IMR-90 (cell line): ENCODE data around the gene EVA1A. TPM values are rescaled to one million over a fixed set of nuclear protein-coding genes. Genes with fewer than 3 reads are reported as not detected.

Experiments
- ATAC-seq: fragments of 200-7000 bp; cut with Tn5 transposase; 2 replicates; pipeline ENCODE4 v1.9.1; 2020; ENCODE audit warnings: low read depth, mild to moderate bottlenecking, moderate library complexity
- BruUV-seq: library from RNA; stranded (reverse); fragments of 400-500 nt; replicated peaks from 2 replicates; lab custom pipeline; 2021; lab: Mats Ljungman, UMichigan
- CTCF ChIA-PET: fragments of 300-600 bp; formaldehyde crosslinking; extraction: SDS; loops from one replicate; lab custom pipeline; 2021; ENCODE audit warnings: antibody characterized with exemption; lab: Yijun Ruan, JAX
- POLR2A ChIA-PET: fragments of 300-600 bp; sonication (Branson Sonifier 250); formaldehyde crosslinking; loops from one replicate; lab custom pipeline; 2022; ENCODE audit warnings: antibody characterized with exemption; ENCODE audit not compliant: unreplicated experiment; lab: Charles Lee
- DNase-seq: peaks from one replicate; pipeline ENCODE4 v3.0.0; 2013
- H2AFZ ChIP-seq: replicated peaks from 2 replicates; pipeline ENCODE3; 2013; ENCODE audit warnings: low read length, mild to moderate bottlenecking; ENCODE audit not compliant: poor library complexity
- H2AK5ac ChIP-seq: 2 replicates; pipeline ENCODE4 v1.6.1; 2013; ENCODE audit warnings: low read depth, low read length, inconsistent platforms
- H2AK9ac ChIP-seq: replicated peaks from 2 replicates; pipeline ENCODE3; 2013; ENCODE audit warnings: mild to moderate bottlenecking, low read depth, low read length, moderate library complexity; ENCODE audit not compliant: poor library complexity
- H2BK120ac ChIP-seq: 2 replicates; pipeline ENCODE4 v1.6.1; 2013; ENCODE audit warnings: low read depth, low read length, inconsistent platforms
- H2BK15ac ChIP-seq: 3 replicates; pipeline ENCODE4 v1.6.1; 2013; ENCODE audit warnings: low read depth, low read length, inconsistent platforms
- H2BK20ac ChIP-seq: 2 replicates; pipeline ENCODE4 v1.6.1; 2013; ENCODE audit warnings: low read depth, mild to moderate bottlenecking, inconsistent platforms, low read length, moderate library complexity
- H2BK5ac ChIP-seq: 2 replicates; pipeline ENCODE4 v1.6.1; 2013; ENCODE audit warnings: mild to moderate bottlenecking, low read depth, low read length, inconsistent platforms; ENCODE audit not compliant: poor library complexity, severe bottlenecking
- H3K14ac ChIP-seq: replicated peaks from 2 replicates; pipeline ENCODE4 v1.6.1; 2013; ENCODE audit warnings: low read depth, low read length, inconsistent platforms
- H3K18ac ChIP-seq: 2 replicates; pipeline ENCODE4 v1.6.1; 2013; ENCODE audit warnings: low read depth, low read length, control low read depth
- H3K23ac ChIP-seq: 2 replicates; pipeline ENCODE4 v1.6.1; 2013; ENCODE audit warnings: low read depth, low read length, inconsistent platforms
- H3K27ac ChIP-seq: 2 replicates; pipeline ENCODE4 v1.5.1; 2013; ENCODE audit warnings: mild to moderate bottlenecking, control low read depth, low read length; ENCODE audit not compliant: insufficient read depth
- H3K27me3 ChIP-seq: 2 replicates; pipeline ENCODE4 v1.6.1; 2013; ENCODE audit warnings: low read length; ENCODE audit not compliant: control insufficient read depth, insufficient read depth
- H3K36me3 ChIP-seq: 2 replicates; pipeline ENCODE4 v1.6.1; 2013; ENCODE audit warnings: low read length, mixed read lengths; ENCODE audit not compliant: control insufficient read depth, insufficient read depth
- H3K4ac ChIP-seq: 2 replicates; pipeline ENCODE4 v1.6.1; 2013; ENCODE audit warnings: low read depth, low read length, inconsistent platforms
- H3K4me1 ChIP-seq: 2 replicates; pipeline ENCODE4 v1.6.1; 2013; ENCODE audit warnings: low read length, mixed read lengths; ENCODE audit not compliant: control insufficient read depth, insufficient read depth
- H3K4me2 ChIP-seq: 2 replicates; pipeline ENCODE4 v1.6.1; 2013; ENCODE audit warnings: low read depth, mild to moderate bottlenecking, control low read depth, low read length, moderate library complexity
- H3K4me3 ChIP-seq: 2 replicates; pipeline ENCODE4 v1.5.1; 2013; ENCODE audit warnings: low read depth, mild to moderate bottlenecking, control low read depth, low read length, moderate library complexity; ENCODE audit not compliant: insufficient read depth
- H3K56ac ChIP-seq: 2 replicates; pipeline ENCODE4 v1.6.1; 2013; ENCODE audit warnings: low read length, inconsistent platforms; ENCODE audit not compliant: insufficient read depth; ENCODE audit errors: extremely low read depth
- H3K79me1 ChIP-seq, 2 experiments: 2 replicates each; pipeline ENCODE4 v1.6.1; 2013; ENCODE audit warnings: low read length in 2 of 2, inconsistent platforms in 1 of 2, low read depth in 1 of 2
- H3K9ac ChIP-seq: 2 replicates; pipeline ENCODE4 v1.6.1; 2013; ENCODE audit warnings: low read depth, low read length, control low read depth
- H3K9me1 ChIP-seq: 2 replicates; pipeline ENCODE4 v1.6.1; 2013; ENCODE audit warnings: low read length, inconsistent platforms; ENCODE audit not compliant: insufficient read depth
- H3K9me3 ChIP-seq: 2 replicates; pipeline ENCODE4 v1.6.1; 2013; ENCODE audit warnings: low read length; ENCODE audit not compliant: control insufficient read depth, insufficient read depth
- H4K20me1 ChIP-seq: 2 replicates; pipeline ENCODE4 v1.6.1; 2013; ENCODE audit warnings: low read length, inconsistent platforms; ENCODE audit not compliant: insufficient read depth
- H4K5ac ChIP-seq: 2 replicates; pipeline ENCODE4 v1.6.1; 2013; ENCODE audit warnings: mild to moderate bottlenecking, low read depth, low read length, control low read depth
- H4K8ac ChIP-seq, 2 experiments: 2 replicates each; pipeline ENCODE4 v1.6.1; 2013; ENCODE audit warnings: low read depth in 2 of 2, low read length in 2 of 2, control low read depth in 1 of 2, inconsistent platforms in 1 of 2
- H4K91ac ChIP-seq: 2 replicates; pipeline ENCODE4 v1.6.1; 2013; ENCODE audit warnings: low read depth, low read length, inconsistent platforms; ENCODE audit not compliant: insufficient read depth
- BHLHE40 ChIP-seq: fragments of 150-350 bp; IDR thresholded peaks from 2 replicates; pipeline ENCODE4 v1.6.1; 2016; ENCODE audit warnings: mild to moderate bottlenecking, low read depth, low read length
- CEBPB ChIP-seq: IDR thresholded peaks from 2 replicates; pipeline ENCODE4 v1.6.1; 2012; ENCODE audit warnings: low read depth, low read length, improper control_type of control experiment
- ELK1 ChIP-seq: fragments of 150-350 bp; IDR thresholded peaks from 2 replicates; pipeline ENCODE4 v1.6.1; 2016; ENCODE audit warnings: low read depth, mild to moderate bottlenecking, low read length, moderate library complexity, borderline replicate concordance
- FOS ChIP-seq: fragments of 150-350 bp; IDR thresholded peaks from 2 replicates; pipeline ENCODE4 v1.6.1; 2016; ENCODE audit warnings: low read depth, low read length
- MAFK ChIP-seq: IDR thresholded peaks from 2 replicates; pipeline ENCODE4 v1.6.1; 2012; ENCODE audit warnings: low read depth, low read length, improper control_type of control experiment
- NFE2L2 ChIP-seq: fragments of 150-350 bp; IDR thresholded peaks from 2 replicates; pipeline ENCODE4 v1.6.1; 2016; ENCODE audit warnings: low read depth, mild to moderate bottlenecking, low read length
- POLR2A ChIP-seq: IDR thresholded peaks from 2 replicates; pipeline ENCODE4 v1.6.1; 2012; ENCODE audit warnings: mild to moderate bottlenecking, low read depth, low read length
- WGBS, 2 experiments: methylation state at CpG; one replicate each; pipeline versions ENCODE4 v1.1.5 to v1.1.7; 2013; ENCODE audit warnings: missing lambda C conversion rate in 2 of 2; ENCODE audit not compliant: insufficient read length in 1 of 2; ENCODE audit errors: extremely low coverage in 2 of 2; 5-methylcytosine and 5-hydroxymethylcytosine counted together
- dilution Hi-C: fragments of 300-500 bp; cut with HindIII; formaldehyde crosslinking; loops from one replicate; pipeline ENCODE4 v1.14.3; 2018; ENCODE audit warnings: low sequenced_read_pairs; ENCODE audit not compliant: unreplicated experiment
- in situ Hi-C: fragments of 300-500 bp; cut with MboI; formaldehyde crosslinking; loops from 3 replicates; pipeline ENCODE4 v1.14.3; 2019; ENCODE audit warnings: low sequenced_read_pairs, inconsistent platforms, mixed read lengths
- intact Hi-C: fragments of 100-400 bp; cut with micrococcal nuclease; formaldehyde crosslinking; loops from 2 replicates; pipeline ENCODE4 v1.10.0; 2022
- polyA plus RNA-seq, 3 experiments: library from polyadenylated mRNA; depleted of rRNA; stranded (reverse); fragments of >200 nt; gene quantifications; 2 replicates each; pipeline ENCODE4 v1.2.3, GENCODE V29; 2012; ENCODE audit warnings: low replicate concordance in 1 of 3
- total RNA-seq: library from RNA; depleted of rRNA; stranded (reverse); fragments of >200 nt; gene quantifications from 2 replicates; pipeline ENCODE4 v1.2.3, GENCODE V29; 2012

Gene EVA1A
- total and polyA plus RNA-seq, 2 of the 4 experiments (the other 2 are of a cell fraction), result 54.5 to 93.7 TPM

GRCh38 chr2:75607988-75608683 is 47.4 kb upstream of the EVA1A start:
- no peak for ATAC-seq
- Histone ChIP-seq H2AFZ (no peak overlapping the region), H4K91ac (peak overlapping the region; percentile 87), H4K8ac (peak overlapping the region in 1 of 2 experiments; percentile 89; a peak in 2 of 4 replicates), H4K5ac (no peak overlapping the region), H2BK20ac (peak overlapping the region; percentile 85; the same call in 1 of the 2 replicates), H3K4me2 (no peak overlapping the region), H2AK9ac (no peak overlapping the region), H3K23ac (peak overlapping the region; percentile 33; the same call in 1 of the 2 replicates), H3K56ac (no peak overlapping the region), H3K79me1 (peaks cover 0 to 15% of the 10 kb centered on the region in 2 experiments; a peak in 2 of 4 replicates), H3K36me3 (no peaks in the 10 kb centered on the region), H3K27me3 (peaks cover 24% of the 10 kb centered on the region), H3K9ac (no peak overlapping the region), H3K4me3 (no peak overlapping the region), H3K9me1 (peaks cover 19% of the 10 kb centered on the region), H2AK5ac (peak overlapping the region; percentile 60; the same call in 1 of the 2 replicates), H3K9me3 (no peaks in the 10 kb centered on the region), H4K20me1 (no peaks in the 10 kb centered on the region), H2BK120ac (peak overlapping the region; percentile 95), H3K18ac (no peak overlapping the region), H3K27ac (no peak overlapping the region), H3K14ac (no peak overlapping the region; the same call in 1 of the 2 replicates), H2BK15ac (peak overlapping the region; percentile 73; the same call in 1 of the 3 replicates), H3K4me1 (peaks cover 13% of the 10 kb centered on the region), H3K4ac (peak overlapping the region; percentile 73), H2BK5ac (no peak overlapping the region)
- WGBS, 2 experiments, result no CpG with 5 or more reads among the region's 7 CpGs
- ChIA-PET POLR2A (no interaction called here), CTCF (interaction anchor here (0.7 to 3.5 kb wide), 18 partner anchors 12 to 409 kb away, joined by 3 to 36 read pairs (median 4); partner anchors contain the start of gene TACR1)
- intact Hi-C loops, result loop anchor here (5.0 kb wide), 2 partner anchors 411 to 691 kb away; partner anchors contain the start of gene TACR1
- no TSS peak for BruUV-seq
- dilution Hi-C loops, result no loop called here
- in situ Hi-C loops, result loop anchor here (5.0 to 25.0 kb wide), 5 partner anchors 46 to 921 kb away; partner anchors contain the start of gene EVA1A
- no peak for DNase-seq
- TF ChIP-seq NFE2L2 (no peak), CEBPB (no peak), ELK1 (no peak), FOS (no peak), BHLHE40 (no peak), MAFK (no peak), POLR2A (no peak)
